GM13976 (cell line): ENCODE data around the gene FAM83B.

Experiments
- DNase-seq: peaks from one replicate; pipeline ENCODE4 v3.0.0; 2012; ENCODE audit warnings: low spot score
- CTCF ChIP-seq: IDR thresholded peaks from 2 replicates; pipeline ENCODE4 v1.5.1; 2012; ENCODE audit warnings: borderline replicate concordance, mild to moderate bottlenecking; ENCODE audit not compliant: insufficient read depth; ENCODE audit errors: extremely low read depth, missing control alignments, control extremely low read depth
- in situ Hi-C: fragments of 300-500 bp; cut with MboI; formaldehyde crosslinking; loops from one replicate; pipeline ENCODE4 v1.12.0; 2022; ENCODE audit warnings: low sequenced_read_pairs, mixed read lengths, inconsistent platforms; ENCODE audit not compliant: unreplicated experiment

The FAM83B gene

GRCh38 chr6:54929245-54929909 is 82.8 kb downstream of the FAM83B start:
- in situ Hi-C loops: no loop called here
- no peak for DNase-seq
- no peak for TF ChIP-seq CTCF

GRCh38 chr6:54932622-54933021 is 86.1 kb downstream of the FAM83B start:
- in situ Hi-C loops: no loop called here
- no peak for DNase-seq
- TF ChIP-seq CTCF: no peak

GRCh38 chr6:54935739-54936138 is 89.2 kb downstream of the FAM83B start:
- in situ Hi-C loops: no loop called here
- no peak for TF ChIP-seq CTCF
- no peak for DNase-seq

GRCh38 chr6:54937371-54937770 is 90.8 kb downstream of the FAM83B start:
- DNase-seq: no peak
- TF ChIP-seq CTCF: no peak
- in situ Hi-C loops: no loop called here

- no peak for DNase-seq
- TF ChIP-seq CTCF: no peak
- in situ Hi-C loops: no loop called here
Measured at GRCh38 chr6:54957698-54958097, 111.1 kb downstream of the FAM83B start.

- in situ Hi-C loops: no loop called here
- no peak for DNase-seq
- no peak for TF ChIP-seq CTCF
Measured at GRCh38 chr6:54958446-54958845, 111.9 kb downstream of the FAM83B start.
